HG03108 (cell line): ENCODE measurements around the gene ADORA2A.

Experiments used
- ATAC-seq: cut with Tn5 transposase; IDR thresholded peaks from one replicate; pipeline ENCODE4 v1.9.1; 2021; ENCODE audit warnings: moderate library complexity; ENCODE audit not compliant: unreplicated experiment

The ADORA2A gene

GRCh38 chr22:24427500-24428164 is at the start of gene ADORA2A:
Gene ADORA2A (plus strand): TSS chr22:24427599. CDS start chr22:24433405, 5,806 bp downstream.
- ATAC-seq: peak; percentile 44

- ATAC-seq: no peak
Measured at GRCh38 chr22:24379536-24379935, 47.9 kb upstream of the ADORA2A start.

- ATAC-seq: no peak
Measured at GRCh38 chr22:24380220-24380904, 47.0 kb upstream of the ADORA2A start.

- no peak for ATAC-seq
Measured at GRCh38 chr22:24380905-24381230, 46.5 kb upstream of the ADORA2A start.

- no peak for ATAC-seq
Measured at GRCh38 chr22:24383061-24383460, 44.3 kb upstream of the ADORA2A start.

- ATAC-seq: no peak
Measured at GRCh38 chr22:24384131-24384530, 43.3 kb upstream of the ADORA2A start.

GRCh38 chr22:24386937-24387471 is 40.4 kb upstream of the ADORA2A start:
- ATAC-seq: no peak

GRCh38 chr22:24389680-24390079 is 37.7 kb upstream of the ADORA2A start:
- ATAC-seq: no peak

GRCh38 chr22:24390156-24390555 is 37.2 kb upstream of the ADORA2A start:
- no peak for ATAC-seq

GRCh38 chr22:24390576-24390975 is 36.8 kb upstream of the ADORA2A start:
- no peak for ATAC-seq

GRCh38 chr22:24391836-24392217 is 35.6 kb upstream of the ADORA2A start:
- no peak for ATAC-seq

GRCh38 chr22:24392218-24392931 is 35.0 kb upstream of the ADORA2A start:
- no peak for ATAC-seq

GRCh38 chr22:24393012-24393559 is 34.3 kb upstream of the ADORA2A start:
- no peak for ATAC-seq

- no peak for ATAC-seq
Measured at GRCh38 chr22:24393848-24394247, 33.6 kb upstream of the ADORA2A start.

- no peak for ATAC-seq
Measured at GRCh38 chr22:24394254-24394653, 33.1 kb upstream of the ADORA2A start.

- no peak for ATAC-seq
Measured at GRCh38 chr22:24398409-24398808, 29.0 kb upstream of the ADORA2A start.

- ATAC-seq: no peak
Measured at GRCh38 chr22:24400034-24400725, 27.2 kb upstream of the ADORA2A start.

- ATAC-seq: no peak
Measured at GRCh38 chr22:24400726-24401596, 26.4 kb upstream of the ADORA2A start.

- no peak for ATAC-seq
Measured at GRCh38 chr22:24401931-24402367, 25.4 kb upstream of the ADORA2A start.
